Fibroblast of lung (primary cell): ENCODE data around the gene GPSM1. TPM values are rescaled to one million over a fixed set of nuclear protein-coding genes. Genes with fewer than 3 reads are reported as not detected.

ENCODE experiments used
- DNase-seq, 2 donors: peaks; one replicate each; pipeline versions ENCODE4 v3.0.0 to v3.0.0-alpha.2; 2010; ENCODE audit warnings: low read depth in 2 of 2
- H2AFZ ChIP-seq: 2 replicates; pipeline ENCODE4 v1.5.1; 2012; ENCODE audit warnings: low read length, control low read depth, inconsistent platforms
- H3K27ac ChIP-seq: 2 replicates; pipeline ENCODE4 v1.5.1; 2011; ENCODE audit warnings: low read length, control low read depth; ENCODE audit not compliant: insufficient read depth
- H3K27me3 ChIP-seq: 2 replicates; pipeline ENCODE4 v1.5.1; 2011; ENCODE audit warnings: mild to moderate bottlenecking, low read length; ENCODE audit not compliant: control insufficient read depth, insufficient read depth
- H3K36me3 ChIP-seq: 2 replicates; pipeline ENCODE4 v1.5.1; 2011; ENCODE audit warnings: low read length; ENCODE audit not compliant: control insufficient read depth, insufficient read depth
- H3K4me1 ChIP-seq: 2 replicates; pipeline ENCODE4 v1.5.1; 2011; ENCODE audit warnings: low read length; ENCODE audit not compliant: control insufficient read depth, insufficient read depth; ENCODE audit errors: extremely low read depth
- H3K4me2 ChIP-seq: 2 replicates; pipeline ENCODE4 v1.5.1; 2011; ENCODE audit warnings: low read length, control low read depth; ENCODE audit not compliant: insufficient read depth; ENCODE audit errors: extremely low read depth
- H3K4me3 ChIP-seq, 4 experiments: fragments of 200-600 bp in 1 of 4; sonication (generic) in 1 of 4; replicated peaks in 1 of 4; 2 replicates each; pipeline ENCODE4 v1.5.1; 2011 to 2016; ENCODE audit warnings: low read length in 4 of 4, low read depth in 3 of 4, mild to moderate bottlenecking in 3 of 4, control low read depth in 2 of 4, inconsistent platforms in 1 of 4, mixed read lengths in 1 of 4; ENCODE audit not compliant: insufficient read depth in 1 of 4; ENCODE audit errors: control extremely low read depth in 1 of 4
- H3K79me2 ChIP-seq: 2 replicates; pipeline ENCODE4 v1.5.1; 2012; ENCODE audit warnings: mild to moderate bottlenecking, low read length, inconsistent platforms; ENCODE audit not compliant: control insufficient read depth, insufficient read depth
- H3K9ac ChIP-seq: 2 replicates; pipeline ENCODE4 v1.5.1; 2011; ENCODE audit warnings: mild to moderate bottlenecking, low read length, control low read depth; ENCODE audit not compliant: insufficient read depth
- H3K9me3 ChIP-seq: 2 replicates; pipeline ENCODE4 v1.5.1; 2012; ENCODE audit warnings: low read depth, low read length; ENCODE audit not compliant: control insufficient read depth, insufficient read depth
- H4K20me1 ChIP-seq: 2 replicates; pipeline ENCODE4 v1.5.1; 2011; ENCODE audit warnings: low read length; ENCODE audit not compliant: control insufficient read depth, insufficient read depth; ENCODE audit errors: extremely low read depth
- CTCF ChIP-seq, 2 donors: IDR thresholded peaks in 1 of 2; conservative IDR thresholded peaks in 1 of 2; 1 replicate in 1 of 2; 2 replicates in 1 of 2; pipeline ENCODE4 v1.5.1; 2011 to 2012; ENCODE audit warnings: low read length in 2 of 2, control low read depth in 1 of 2, inconsistent platforms in 1 of 2, low read depth in 1 of 2, mild to moderate bottlenecking in 1 of 2
- EZH2 ChIP-seq: IDR thresholded peaks from 2 replicates; pipeline ENCODE4 v1.5.1; 2012; ENCODE audit warnings: low read length, control low read depth, mild to moderate bottlenecking; ENCODE audit errors: missing control alignments
- polyA plus RNA-seq, 2 donors: library from polyadenylated mRNA; depleted of rRNA in 1 of 2; stranded (reverse) in 1 of 2; unstranded in 1 of 2; fragments of >200 nt; gene quantifications; 2 replicates each; pipeline ENCODE4 v1.2.1, GENCODE V29; 2011 to 2012; ENCODE audit warnings: missing spikeins in 1 of 2
- total RNA-seq: library from RNA; depleted of rRNA; stranded (reverse); fragments of >200 nt; gene quantifications from 2 replicates; pipeline ENCODE4 v1.2.1, GENCODE V29; 2014

Gene GPSM1
- total and polyA plus RNA-seq, 2 donors (not counting 1 experiment from before 2014, with no cell fraction given): 15.8 to 60.3 TPM

GRCh38 chr9:136361047-136361753 lies 33.9 kb downstream of the GPSM1 start:
- peak; percentile 35 to 62 for DNase-seq
- Histone ChIP-seq H4K20me1 (no peaks in the 10 kb centered on the region), H3K79me2 (no peaks in the 10 kb centered on the region), H2AFZ (no peak overlapping the region), H3K36me3 (peaks cover 23% of the 10 kb centered on the region), H3K9me3 (no peaks in the 10 kb centered on the region), H3K4me2 (peak overlapping the region; percentile 42), H3K4me1 (peaks cover 21% of the 10 kb centered on the region), H3K27me3 (no peaks in the 10 kb centered on the region), H3K4me3 (peak overlapping the region in 1 of 4 experiments; percentile 14), H3K27ac (peak overlapping the region; percentile 80), H3K9ac (peak overlapping the region; percentile 55)
- TF ChIP-seq EZH2: no peak
- no peak for TF ChIP-seq CTCF (conservative IDR thresholded peaks at IDR 0.05 in 1 of 2, IDR thresholded peaks at IDR 0.05 in 1 of 2; ENCODE audit: low read depth in 1 of 2, low read length in 2 of 2)

- peaks cover 21% of the 10 kb centered on the region for H3K4me1 ChIP-seq
- H3K27me3 ChIP-seq: no peaks in the 10 kb centered on the region
- peak overlapping the region; percentile 55 for H3K9ac ChIP-seq
- H3K36me3 ChIP-seq: peaks cover 16% of the 10 kb centered on the region
- H3K4me2 ChIP-seq: peak overlapping the region; percentile 33
- no peak for DNase-seq
- H3K79me2 ChIP-seq: no peaks in the 10 kb centered on the region
- H4K20me1 ChIP-seq: no peaks in the 10 kb centered on the region
- peak overlapping the region; percentile 80 for H3K27ac ChIP-seq
- H2AFZ ChIP-seq: no peak overlapping the region
- no peaks in the 10 kb centered on the region for H3K9me3 ChIP-seq
- H3K4me3 ChIP-seq: peak overlapping the region in 1 of 4 experiments; percentile 14
- no peak for TF ChIP-seq EZH2
- TF ChIP-seq CTCF (conservative IDR thresholded peaks at IDR 0.05 in 1 of 2, IDR thresholded peaks at IDR 0.05 in 1 of 2; ENCODE audit: low read depth in 1 of 2, low read length in 2 of 2): peak in 1 of 2 donors; percentile 1
These were observed 34.6 kb downstream of the GPSM1 start for GRCh38 chr9:136361754-136362449.

GRCh38 chr9:136362450-136362784 lies 35.1 kb downstream of the GPSM1 start:
- no peak for DNase-seq

More at GRCh38 chr9:136362450-136362784, 35.1 kb downstream of the GPSM1 start:
- no peak overlapping the region for H2AFZ ChIP-seq
- H4K20me1 ChIP-seq: no peaks in the 10 kb centered on the region
- H3K36me3 ChIP-seq: peaks cover 12% of the 10 kb centered on the region
- H3K79me2 ChIP-seq: no peaks in the 10 kb centered on the region
- H3K9me3 ChIP-seq: no peaks in the 10 kb centered on the region
- TF ChIP-seq CTCF (conservative IDR thresholded peaks at IDR 0.05 in 1 of 2, IDR thresholded peaks at IDR 0.05 in 1 of 2; ENCODE audit: low read depth in 1 of 2, low read length in 2 of 2): no peak
- TF ChIP-seq EZH2: no peak
- no peaks in the 10 kb centered on the region for H3K27me3 ChIP-seq
- H3K27ac ChIP-seq: peak overlapping the region; percentile 52
- H3K9ac ChIP-seq: no peak overlapping the region
- no peak overlapping the region for H3K4me3 ChIP-seq
- peak overlapping the region; percentile 66 for H3K4me2 ChIP-seq
- peaks cover 21% of the 10 kb centered on the region for H3K4me1 ChIP-seq
